HepG2 (cell line): Measurements from ENCODE around the gene TXNDC12. TPM values are rescaled to one million over a fixed set of nuclear protein-coding genes. Genes with fewer than 3 reads are reported as not detected.

Experiments
- ATAC-seq: fragments of 200-7000 bp; cut with Tn5 transposase; 3 replicates; pipeline ENCODE4 v1.9.1; 2020; ENCODE audit warnings: mild to moderate bottlenecking, moderate library complexity
- BruUV-seq: library from RNA; stranded (reverse); fragments of 400-500 nt; replicated peaks from 2 replicates; lab custom pipeline; 2021; lab: Mats Ljungman, UMichigan
- CTCF ChIA-PET: fragments of 300-600 bp; formaldehyde crosslinking; extraction: SDS; loops from one replicate; lab custom pipeline; 2021; ENCODE audit warnings: low total read pairs, inconsistent platforms, low intra/inter-chr PET ratio; lab: Yijun Ruan, JAX
- POLR2A ChIA-PET: fragments of 350-600 bp; sonication (Branson Sonifier 250); formaldehyde crosslinking; loops from one replicate; lab custom pipeline; 2020; ENCODE audit warnings: antibody characterized with exemption, inconsistent platforms; lab: Yijun Ruan, JAX
- DNase-seq: peaks from one replicate; pipeline ENCODE4 v3.0.0-alpha.2; 2015; ENCODE audit warnings: low spot score
- FAIRE-seq: peaks from 3 replicates; lab custom pipeline; 2011; peaks lifted over from hg19 to GRCh38; lab: Jason Lieb, UNC
- H2AFZ ChIP-seq: one replicate; pipeline ENCODE4 v1.6.1; 2011; ENCODE audit warnings: low read length, inconsistent platforms
- H3K27ac ChIP-seq: fragments of 300-600 bp; 3 replicates; pipeline ENCODE4 v1.8.0; 2011; ENCODE audit warnings: mixed run types, mild to moderate bottlenecking, mixed read lengths, low read length, inconsistent platforms; ENCODE audit not compliant: insufficient read depth; ENCODE audit errors: extremely low read length
- H3K27me3 ChIP-seq, 2 experiments: fragments of 200-600 bp in 1 of 2; 2 replicates in 1 of 2; 3 replicates in 1 of 2; pipeline versions ENCODE4 v1.6.0 to v1.8.0; 2011; ENCODE audit warnings: low read length in 2 of 2, mild to moderate bottlenecking in 2 of 2, moderate library complexity in 2 of 2, inconsistent platforms in 1 of 2; ENCODE audit not compliant: insufficient read depth in 2 of 2, control insufficient read depth in 1 of 2
- H3K36me3 ChIP-seq, 2 experiments: fragments of 200-600 bp in 1 of 2; replicated peaks in 1 of 2; 2 replicates in 1 of 2; 3 replicates in 1 of 2; pipeline versions ENCODE4 v1.5.1 to v1.8.0; 2011; ENCODE audit warnings: low read length in 2 of 2, inconsistent platforms in 1 of 2; ENCODE audit not compliant: insufficient read depth in 2 of 2, control insufficient read depth in 1 of 2
- H3K4me1 ChIP-seq: 2 replicates; pipeline ENCODE4 v1.5.1; 2012; ENCODE audit warnings: low read length, inconsistent platforms; ENCODE audit not compliant: insufficient read depth
- H3K4me2 ChIP-seq: 2 replicates; pipeline ENCODE4 v1.6.0; 2011; ENCODE audit warnings: low read depth, low read length, inconsistent platforms
- H3K4me3 ChIP-seq, 3 experiments: fragments of 200-600 bp in 1 of 3; sonication (generic), shearing (Covaris generic) in 1 of 3; replicated peaks in 1 of 3; 2 replicates each; pipeline ENCODE4 v1.5.1; 2011 to 2016; ENCODE audit warnings: low read length in 3 of 3, inconsistent platforms in 2 of 3, low read depth in 2 of 3, mild to moderate bottlenecking in 2 of 3, control low read depth in 1 of 3, mixed read lengths in 1 of 3; ENCODE audit not compliant: insufficient read depth in 1 of 3
- H3K79me2 ChIP-seq: one replicate; pipeline ENCODE4 v1.6.1; 2011; ENCODE audit warnings: low read length, inconsistent platforms; ENCODE audit not compliant: insufficient read depth
- H3K9ac ChIP-seq: 2 replicates; pipeline ENCODE4 v1.6.0; 2011; ENCODE audit warnings: mild to moderate bottlenecking, low read depth, low read length, inconsistent platforms; ENCODE audit not compliant: insufficient read depth
- H3K9me3 ChIP-seq: 2 replicates; pipeline ENCODE4 v1.5.1; 2012; ENCODE audit warnings: mild to moderate bottlenecking, low read length
- H4K20me1 ChIP-seq: 2 replicates; pipeline ENCODE4 v1.6.0; 2011; ENCODE audit warnings: inconsistent platforms, mild to moderate bottlenecking, low read length, moderate library complexity; ENCODE audit not compliant: insufficient read depth
- ARID5B ChIP-seq: IDR thresholded peaks from 2 replicates; pipeline ENCODE4 v1.4.0; 2020; ENCODE audit warnings: mild to moderate bottlenecking, missing genetic modification reagents
- CEBPZ ChIP-seq: IDR thresholded peaks from 2 replicates; pipeline ENCODE4 v1.6.1; 2012; ENCODE audit warnings: low read length, improper control_type of control experiment
- HOXA3 ChIP-seq: sonication (generic); formaldehyde crosslinking; IDR thresholded peaks from 2 replicates; pipeline ENCODE4 v1.5.0; 2020; ENCODE audit warnings: missing genetic modification reagents
- SIX1 ChIP-seq: sonication (generic); formaldehyde crosslinking; IDR thresholded peaks from 2 replicates; pipeline ENCODE4 v1.4.0; 2020; ENCODE audit warnings: missing genetic modification reagents, borderline replicate concordance
- TFAP4 ChIP-seq: sonication (generic); IDR thresholded peaks from 2 replicates; pipeline ENCODE4 v1.6.1; 2016; ENCODE audit warnings: low read depth, borderline replicate concordance
- THAP9 ChIP-seq: sonication (generic); formaldehyde crosslinking; IDR thresholded peaks from 2 replicates; pipeline ENCODE4; 2020; ENCODE audit warnings: missing genetic modification reagents, mild to moderate bottlenecking, borderline replicate concordance
- ZKSCAN1 ChIP-seq: fragments of 150-350 bp; IDR thresholded peaks from 2 replicates; pipeline ENCODE4 v1.6.1; 2014; ENCODE audit warnings: low read length
- ZNF709 ChIP-seq: sonication (generic); formaldehyde crosslinking; IDR thresholded peaks from 2 replicates; pipeline ENCODE4 v1.5.0; 2020; ENCODE audit warnings: mild to moderate bottlenecking, missing genetic modification reagents
- ZSCAN29 ChIP-seq: sonication (generic); formaldehyde crosslinking; conservative IDR thresholded peaks from 2 replicates; pipeline ENCODE4 v1.4.0; 2020; ENCODE audit warnings: mild to moderate bottlenecking, missing genetic modification reagents
- ZSCAN31 ChIP-seq: sonication (generic); formaldehyde crosslinking; IDR thresholded peaks from 2 replicates; pipeline ENCODE4 v1.5.0; 2020; ENCODE audit warnings: low read depth, mild to moderate bottlenecking, missing genetic modification reagents
- WGBS: methylation state at CpG from one replicate; pipeline ENCODE4 v1.1.6; 2017; ENCODE audit warnings: low lambda C conversion rate; 5-methylcytosine and 5-hydroxymethylcytosine counted together
- in situ Hi-C: cut with HindIII; loops from 2 replicates; pipeline ENCODE4 v1.10.0; 2017; ENCODE audit warnings: low pct_unique_long_range_greater_than_20kb; ENCODE audit not compliant: extremely low pct_ligation_motif_present
- intact Hi-C: fragments of 100-400 bp; cut with micrococcal nuclease; formaldehyde crosslinking; loops from one replicate; pipeline ENCODE4 v1.10.0; 2022; ENCODE audit not compliant: unreplicated experiment
- polyA plus RNA-seq, 8 experiments: library from polyadenylated mRNA; depleted of rRNA in 3 of 8; stranded (reverse) in 7 of 8; unstranded in 1 of 8; fragments of >200 nt; fragmentation: Illumina TruSeq in 4 of 8; extraction: Trizol in 4 of 8; gene quantifications; 2 replicates each; pipeline versions ENCODE4 v1.2.1 to v1.2.3, GENCODE V29; 2011 to 2016; ENCODE audit warnings: low read depth in 4 of 8, missing spikeins in 1 of 8, mixed read lengths in 1 of 8; ENCODE audit not compliant: insufficient read depth in 1 of 8
- total RNA-seq, 5 experiments: library from RNA; depleted of rRNA; stranded (reverse); fragments of >200 nt; fragmentation: Illumina TruSeq; extraction: Trizol; gene quantifications; 2 replicates each; pipeline ENCODE4 v1.2.3, GENCODE V29; 2016; ENCODE audit warnings: low read depth in 1 of 5

TXNDC12 gene
- total and polyA plus RNA-seq, 2 of the 13 experiments (the other 11 are each of a cell fraction or from before 2014, with no cell fraction given): 65.6 to 67.2 TPM

GRCh38 chr1:52032785-52033131, 22.2 kb downstream of the TXNDC12 start:
- H3K9me3 ChIP-seq: no peaks in the 10 kb centered on the region
- intact Hi-C loops: no loop called here
- BruUV-seq: no TSS peak
- H3K4me1 ChIP-seq: peaks cover 76% of the 10 kb centered on the region
- H3K79me2 ChIP-seq: peaks cover 35% of the 10 kb centered on the region
- FAIRE-seq (no peak), DNase-seq (peak; percentile 15), ATAC-seq (peak; percentile 63)
- H4K20me1 ChIP-seq: no peaks in the 10 kb centered on the region
- H3K27me3 ChIP-seq: no peaks in the 10 kb centered on the region; a peak in 1 of 5 replicates
- WGBS: 3% methylated on average over 20 of the region's 24 CpGs
- H3K27ac ChIP-seq: peak overlapping the region; percentile 80
- H3K4me2 ChIP-seq: peak overlapping the region; percentile 94
- H3K4me3 ChIP-seq: peak overlapping the region; percentile 75 to 95 (median 88)
- ChIA-PET CTCF (no interaction called here), POLR2A (interaction anchor here (1.3 to 2.6 kb wide), 3 partner anchors 9 to 23 kb away, joined by 4 to 25 read pairs (median 5); partner anchors contain the start of genes BTF3L4 and TXNDC12)
- peak overlapping the region; percentile 90 for H3K9ac ChIP-seq
- no peak overlapping the region for H2AFZ ChIP-seq
- no peaks in the 10 kb centered on the region for H3K36me3 ChIP-seq
- in situ Hi-C loops: no loop called here
- no peak for TF ChIP-seq ZNF709 (CRISPR knock-in tag)
- TF ChIP-seq SIX1 (CRISPR knock-in tag): no peak
- TF ChIP-seq HOXA3 (CRISPR knock-in tag): no peak
- 0 out of 2 replicates have a peak, but pooled peaks have one; percentile 4 for TF ChIP-seq ARID5B
- peak; percentile 97 for TF ChIP-seq ZSCAN29 (CRISPR knock-in tag)
- TF ChIP-seq THAP9 (CRISPR knock-in tag): no peak
- 0 out of 2 replicates have a peak, but pooled peaks have one; percentile 7 for TF ChIP-seq ZSCAN31 (CRISPR knock-in tag)
- no peak for TF ChIP-seq TFAP4
- TF ChIP-seq CEBPZ: no peak
- no peak for TF ChIP-seq ZKSCAN1
